Hematopoietic multipotent progenitor cell treated with erythropoietin and hydrocortisone succinate and interleukin-3 and kit ligand, for 4 days (in vitro differentiated cells): ENCODE data around the gene IFNG.
"Not testable (repeated sequence)": the region's sequence is repeated elsewhere in the genome, so short reads cannot be mapped to it uniquely, and the experiment has no call there.

Experiments
- DNase-seq: peaks from one replicate; pipeline ENCODE4 v3.0.0-alpha.2; 2015

IFNG gene

GRCh38 chr12:68159681-68160304, at the start of gene IFNG:
IFNG (minus strand) TSS chr12:68159740; CDS start chr12:68159615, 125 bp downstream.
- no peak for DNase-seq

GRCh38 chr12:68209048-68209728, 49.6 kb upstream of the IFNG start:
- not testable (repeated sequence) for DNase-seq

GRCh38 chr12:68207276-68207675, 47.7 kb upstream of the IFNG start:
- DNase-seq: no peak

GRCh38 chr12:68206446-68206845, 46.9 kb upstream of the IFNG start:
- no peak for DNase-seq

GRCh38 chr12:68203460-68203875, 43.9 kb upstream of the IFNG start:
- DNase-seq: peak; percentile 37

GRCh38 chr12:68200854-68201253, 41.3 kb upstream of the IFNG start:
- peak; percentile 10 for DNase-seq

GRCh38 chr12:68199127-68199526, 39.6 kb upstream of the IFNG start:
- no peak for DNase-seq

- DNase-seq: no peak
Observed at GRCh38 chr12:68198507-68199086, 39.1 kb upstream of the IFNG start.

GRCh38 chr12:68190301-68190700, 30.8 kb upstream of the IFNG start:
- no peak for DNase-seq

GRCh38 chr12:68189821-68190242, 30.3 kb upstream of the IFNG start:
- peak; percentile 36 for DNase-seq

- DNase-seq: no peak
Observed at GRCh38 chr12:68185598-68185997, 26.1 kb upstream of the IFNG start.

- peak; percentile 13 for DNase-seq
Observed at GRCh38 chr12:68180792-68181744, 21.5 kb upstream of the IFNG start.

GRCh38 chr12:68178774-68179439, 19.4 kb upstream of the IFNG start:
- no peak for DNase-seq

GRCh38 chr12:68178184-68178583, 18.6 kb upstream of the IFNG start:
- DNase-seq: no peak

- no peak for DNase-seq
Observed at GRCh38 chr12:68177562-68177961, 18.0 kb upstream of the IFNG start.

GRCh38 chr12:68176257-68176656, 16.7 kb upstream of the IFNG start:
- no peak for DNase-seq

GRCh38 chr12:68175557-68176061, 16.1 kb upstream of the IFNG start:
- DNase-seq: no peak

- DNase-seq: not testable (repeated sequence)
Observed at GRCh38 chr12:68174761-68175160, 15.2 kb upstream of the IFNG start.

- DNase-seq: no peak
Observed at GRCh38 chr12:68173792-68174191, 14.3 kb upstream of the IFNG start.

- no peak for DNase-seq
Observed at GRCh38 chr12:68170726-68171125, 11.2 kb upstream of the IFNG start.

- DNase-seq: no peak
Observed at GRCh38 chr12:68169213-68169889, 9.8 kb upstream of the IFNG start.
